SJSA1 (cell line): Measurements from ENCODE around the gene CNTNAP5. TPM values are rescaled to one million over a fixed set of nuclear protein-coding genes. Genes with fewer than 3 reads are reported as not detected.

Source experiments
- DNase-seq, 2 experiments: peaks; one replicate each; pipeline ENCODE4 v3.0.0-alpha.2; 2015 to 2020; ENCODE audit warnings: low spot score in 2 of 2, low read depth in 1 of 2
- H3K27ac ChIP-seq: fragments of 250-450 bp; sonication (Bioruptor Pico); 2 replicates; pipeline ENCODE4 v1.5.1; 2020; ENCODE audit warnings: mild to moderate bottlenecking, moderate library complexity
- H3K27me3 ChIP-seq: fragments of 250-450 bp; sonication (Bioruptor Pico); replicated peaks from 2 replicates; pipeline ENCODE4 v1.5.1; 2020; ENCODE audit warnings: mild to moderate bottlenecking, moderate library complexity
- H3K36me3 ChIP-seq: fragments of 250-450 bp; sonication (Bioruptor Pico); 2 replicates; pipeline ENCODE4 v1.5.1; 2020; ENCODE audit warnings: mild to moderate bottlenecking
- H3K4me1 ChIP-seq: fragments of 250-450 bp; sonication (Bioruptor Pico); replicated peaks from 2 replicates; pipeline ENCODE4 v1.6.1; 2021; ENCODE audit warnings: mild to moderate bottlenecking
- H3K4me3 ChIP-seq: fragments of 250-450 bp; sonication (Bioruptor Pico); 2 replicates; pipeline ENCODE4 v1.5.1; 2020; ENCODE audit warnings: mild to moderate bottlenecking
- H3K9me3 ChIP-seq: fragments of 250-450 bp; sonication (Bioruptor Pico); replicated peaks from 2 replicates; pipeline ENCODE4 v1.5.1; 2020; ENCODE audit warnings: mild to moderate bottlenecking
- total RNA-seq: library from RNA; depleted of rRNA; stranded (reverse); fragments of >200 nt; shearing (Covaris generic); gene quantifications from 2 replicates; pipeline ENCODE4 v1.2.3, GENCODE V29; 2014

The CNTNAP5 gene
- total RNA-seq, 1 experiment from 2014 or later, result not detected

- Histone ChIP-seq H3K36me3 (no peaks in the 10 kb centered on the region), H3K9me3 (no peaks in the 10 kb centered on the region; the same call in 1 of the 2 replicates), H3K4me1 (no peaks in the 10 kb centered on the region), H3K27me3 (no peaks in the 10 kb centered on the region), H3K27ac (no peak overlapping the region), H3K4me3 (no peak overlapping the region)
- no peak for DNase-seq
Measured at GRCh38 chr2:124763611-124764010, 738.5 kb downstream of the CNTNAP5 start.

GRCh38 chr2:124774781-124775180 lies 749.7 kb downstream of the CNTNAP5 start:
- no peak overlapping the region for H3K27ac ChIP-seq
- no peak for DNase-seq
- no peaks in the 10 kb centered on the region for H3K27me3 ChIP-seq
- H3K36me3 ChIP-seq, result no peaks in the 10 kb centered on the region
- H3K9me3 ChIP-seq, result peaks cover 7% of the 10 kb centered on the region; the same call in 1 of the 2 replicates
- H3K4me3 ChIP-seq, result no peak overlapping the region
- H3K4me1 ChIP-seq, result no peaks in the 10 kb centered on the region

- Histone ChIP-seq H3K27ac (no peak overlapping the region), H3K4me3 (no peak overlapping the region), H3K36me3 (no peaks in the 10 kb centered on the region), H3K4me1 (no peaks in the 10 kb centered on the region), H3K9me3 (peaks cover 3% of the 10 kb centered on the region; the same call in 1 of the 2 replicates), H3K27me3 (no peaks in the 10 kb centered on the region)
- DNase-seq, result no peak
Measured at GRCh38 chr2:124776332-124776731, 751.2 kb downstream of the CNTNAP5 start.

DNA sequence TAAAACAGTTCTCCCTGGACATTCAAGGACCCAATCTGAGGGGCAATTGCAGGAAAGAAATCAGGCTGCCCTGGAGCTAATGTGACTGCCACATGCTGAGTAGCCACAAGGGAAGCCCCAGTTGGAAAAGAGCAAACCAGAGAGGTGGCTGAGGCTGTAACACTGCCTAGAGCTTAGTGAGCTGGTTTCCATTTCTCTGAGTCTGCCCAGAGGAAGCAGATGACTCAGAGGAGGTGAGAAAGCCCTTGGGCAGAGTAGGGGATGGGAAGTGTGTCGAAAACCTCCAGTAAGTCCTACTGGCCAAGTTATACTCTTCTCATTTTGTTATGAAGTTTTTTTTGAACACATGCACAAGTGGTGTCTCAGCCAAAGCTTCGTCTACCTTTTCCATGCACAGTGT lies 753.0 kb downstream of the CNTNAP5 start:
- DNase-seq, result no peak
- Histone ChIP-seq H3K27ac (no peak overlapping the region), H3K27me3 (no peaks in the 10 kb centered on the region), H3K4me3 (no peak overlapping the region), H3K36me3 (no peaks in the 10 kb centered on the region), H3K9me3 (no peaks in the 10 kb centered on the region; the same call in 1 of the 2 replicates), H3K4me1 (no peaks in the 10 kb centered on the region)

DNA sequence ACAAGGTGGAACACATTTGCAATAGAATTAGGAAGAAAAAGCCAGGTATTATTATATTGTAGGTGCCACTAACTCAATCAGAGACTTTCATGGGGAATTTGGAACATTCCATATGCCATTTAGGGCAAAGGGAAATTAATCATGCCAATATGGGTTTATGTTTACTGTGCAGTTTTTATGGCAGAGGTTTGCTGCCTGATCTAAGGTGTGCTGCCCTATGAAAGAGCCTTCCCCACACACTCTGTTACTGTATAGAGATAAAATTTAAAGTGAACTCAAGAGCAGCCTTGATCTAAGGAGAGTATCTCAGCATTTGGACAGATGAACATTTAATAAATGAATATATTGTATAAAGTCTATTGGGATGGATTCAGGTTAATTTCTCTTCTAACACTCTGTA lies 771.6 kb downstream of the CNTNAP5 start:
- no peaks in the 10 kb centered on the region for H3K27me3 ChIP-seq

DNA sequence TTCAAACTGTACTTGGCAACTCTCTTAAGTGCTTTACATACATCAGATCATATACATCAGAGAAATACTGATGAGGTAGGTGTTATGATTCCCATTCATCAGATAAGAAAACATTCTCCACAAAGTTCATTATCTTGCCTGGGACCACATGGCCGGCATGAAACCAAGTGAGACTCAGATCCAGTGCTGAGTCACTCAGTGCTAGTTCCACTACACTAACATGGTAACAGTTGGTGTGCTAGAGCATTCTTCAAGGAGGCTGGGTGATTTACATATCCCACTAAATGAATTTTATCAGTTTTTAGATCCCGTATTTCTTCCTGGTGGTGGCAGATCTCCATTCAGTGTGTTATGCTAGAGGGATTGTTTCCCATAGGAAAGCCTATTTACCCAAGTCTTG lies 772.0 kb downstream of the CNTNAP5 start:
- Histone ChIP-seq H3K9me3 (0 out of 2 replicates have a peak, but pooled peaks cover 5% of the 10 kb centered on the region), H3K27me3 (no peaks in the 10 kb centered on the region), H3K27ac (no peak overlapping the region), H3K36me3 (no peaks in the 10 kb centered on the region), H3K4me3 (no peak overlapping the region), H3K4me1 (no peaks in the 10 kb centered on the region)
- no peak for DNase-seq

More for the DNA sequence above, 771.6 kb downstream of the CNTNAP5 start:
- Histone ChIP-seq H3K36me3 (no peaks in the 10 kb centered on the region), H3K9me3 (0 out of 2 replicates have a peak, but pooled peaks cover 5% of the 10 kb centered on the region), H3K27ac (no peak overlapping the region), H3K4me3 (no peak overlapping the region), H3K4me1 (no peaks in the 10 kb centered on the region)
- no peak for DNase-seq

GRCh38 chr2:124798551-124798950 lies 773.5 kb downstream of the CNTNAP5 start:
- Histone ChIP-seq H3K27ac (no peak overlapping the region), H3K4me3 (no peak overlapping the region), H3K9me3 (0 out of 2 replicates have a peak, but pooled peaks cover 5% of the 10 kb centered on the region), H3K4me1 (no peaks in the 10 kb centered on the region), H3K27me3 (no peaks in the 10 kb centered on the region), H3K36me3 (no peaks in the 10 kb centered on the region)
- no peak for DNase-seq

GRCh38 chr2:124804014-124804940 lies 779.2 kb downstream of the CNTNAP5 start:
- Histone ChIP-seq H3K27me3 (no peaks in the 10 kb centered on the region), H3K27ac (no peak overlapping the region), H3K9me3 (0 out of 2 replicates have a peak, but pooled peaks cover 4% of the 10 kb centered on the region), H3K4me1 (no peaks in the 10 kb centered on the region), H3K4me3 (no peak overlapping the region), H3K36me3 (no peaks in the 10 kb centered on the region)
- DNase-seq, result no peak

GRCh38 chr2:124805060-124805459 lies 780.0 kb downstream of the CNTNAP5 start:
- Histone ChIP-seq H3K4me3 (no peak overlapping the region), H3K4me1 (no peaks in the 10 kb centered on the region), H3K9me3 (0 out of 2 replicates have a peak, but pooled peaks cover 3% of the 10 kb centered on the region), H3K27ac (no peak overlapping the region), H3K36me3 (no peaks in the 10 kb centered on the region), H3K27me3 (no peaks in the 10 kb centered on the region)
- DNase-seq, result no peak

DNA sequence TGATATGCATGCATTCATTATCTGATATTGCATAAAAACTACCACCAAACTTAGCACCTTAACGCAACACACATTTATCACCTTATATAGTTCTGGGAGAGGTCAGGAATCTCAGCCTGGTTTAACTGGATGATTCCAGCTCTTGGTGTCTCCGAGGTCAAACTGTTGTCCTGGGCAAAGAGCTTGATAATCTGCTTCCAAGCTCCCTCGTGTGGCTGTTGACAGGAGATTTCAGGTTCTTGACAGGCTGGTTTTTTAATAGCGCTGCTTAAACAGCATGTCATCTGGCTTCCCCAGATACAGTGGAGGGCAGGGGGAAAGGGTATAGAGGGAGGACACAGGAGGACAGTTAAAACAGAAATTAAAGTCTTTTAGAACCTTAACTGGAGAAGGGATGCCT lies 785.0 kb downstream of the CNTNAP5 start:
- no peak overlapping the region for H3K4me3 ChIP-seq
- no peaks in the 10 kb centered on the region for H3K27me3 ChIP-seq
- no peaks in the 10 kb centered on the region for H3K4me1 ChIP-seq
- H3K9me3 ChIP-seq, result no peaks in the 10 kb centered on the region
- no peaks in the 10 kb centered on the region for H3K36me3 ChIP-seq
- no peak for DNase-seq
- no peak overlapping the region for H3K27ac ChIP-seq

GRCh38 chr2:124814968-124815745 lies 790.1 kb downstream of the CNTNAP5 start:
- Histone ChIP-seq H3K4me1 (no peaks in the 10 kb centered on the region), H3K9me3 (no peaks in the 10 kb centered on the region), H3K4me3 (no peak overlapping the region), H3K36me3 (no peaks in the 10 kb centered on the region), H3K27ac (no peak overlapping the region), H3K27me3 (no peaks in the 10 kb centered on the region)
- DNase-seq, result no peak

DNA sequence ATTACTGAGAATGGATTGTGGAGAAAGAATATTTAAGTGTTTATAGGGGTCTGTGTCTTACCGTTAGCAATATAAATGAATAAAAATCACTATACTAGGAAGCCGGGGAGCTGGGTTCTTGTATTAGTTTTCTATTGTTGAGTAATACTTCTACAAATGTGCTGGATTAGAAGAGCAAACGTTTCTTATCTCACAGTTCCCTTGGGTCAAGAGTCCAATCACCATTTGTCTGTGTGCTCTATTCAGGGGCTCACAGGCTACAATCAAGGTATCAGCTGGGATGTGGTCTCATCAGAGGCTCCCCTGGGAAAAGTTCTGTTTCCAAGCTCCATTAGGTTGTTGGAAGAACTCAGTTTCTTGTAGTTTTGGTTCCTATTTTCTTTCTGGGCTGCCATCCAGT lies 790.9 kb downstream of the CNTNAP5 start:
- no peaks in the 10 kb centered on the region for H3K4me1 ChIP-seq
- H3K36me3 ChIP-seq, result no peaks in the 10 kb centered on the region
- H3K27me3 ChIP-seq, result no peaks in the 10 kb centered on the region
- no peak for DNase-seq
- no peak overlapping the region for H3K4me3 ChIP-seq
- no peak overlapping the region for H3K27ac ChIP-seq
- no peaks in the 10 kb centered on the region for H3K9me3 ChIP-seq

DNA sequence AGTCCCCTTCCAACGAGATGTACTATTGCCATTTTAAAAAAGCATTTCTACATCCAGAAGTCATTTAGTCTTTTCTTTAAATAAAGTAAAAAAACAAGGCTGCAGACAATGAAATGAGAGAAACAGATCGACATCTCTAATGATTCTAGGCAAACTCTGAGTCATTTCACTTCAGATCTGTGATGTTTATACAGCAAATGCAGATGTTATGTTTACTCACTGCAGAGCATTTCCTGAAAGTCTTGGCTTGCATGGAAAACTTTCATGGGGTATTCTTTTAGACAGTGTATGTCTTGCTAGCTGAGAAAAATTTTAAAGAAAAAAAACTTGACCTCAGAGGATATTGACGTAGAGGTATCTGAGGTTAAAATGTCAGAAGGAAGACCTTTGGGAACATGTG lies 797.4 kb downstream of the CNTNAP5 start:
- DNase-seq, result peak in 1 of 2 experiments; percentile 1
- Histone ChIP-seq H3K9me3 (peaks cover 4% of the 10 kb centered on the region; the same call in 1 of the 2 replicates), H3K27me3 (no peaks in the 10 kb centered on the region), H3K36me3 (no peaks in the 10 kb centered on the region), H3K27ac (no peak overlapping the region), H3K4me3 (no peak overlapping the region), H3K4me1 (no peaks in the 10 kb centered on the region)

DNA sequence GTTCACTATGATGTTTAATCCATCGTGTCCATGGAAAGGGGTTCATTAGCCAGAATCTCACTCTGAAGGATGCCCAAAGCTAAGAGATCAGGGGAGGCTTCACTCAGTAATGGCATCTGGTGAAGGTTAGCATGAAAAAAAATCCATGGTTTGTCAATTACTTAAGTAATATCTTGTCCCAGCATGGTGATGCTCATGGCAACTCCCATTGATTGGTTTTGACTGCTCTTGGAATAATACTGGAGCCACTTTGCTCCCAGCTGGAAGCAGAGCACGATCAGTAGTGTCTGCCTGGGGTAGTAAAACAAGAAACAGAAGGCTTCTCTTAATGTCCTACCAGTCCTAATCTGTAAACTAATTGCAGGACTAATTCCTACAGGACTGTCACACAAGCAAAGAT lies 799.4 kb downstream of the CNTNAP5 start:
- no peaks in the 10 kb centered on the region for H3K4me1 ChIP-seq

More for the DNA sequence above, 799.4 kb downstream of the CNTNAP5 start:
- Histone ChIP-seq H3K9me3 (peaks cover 9% of the 10 kb centered on the region), H3K36me3 (no peaks in the 10 kb centered on the region), H3K27me3 (no peaks in the 10 kb centered on the region), H3K27ac (no peak overlapping the region), H3K4me3 (no peak overlapping the region)
- DNase-seq, result no peak
